HG03108 (cell line): ENCODE data around the gene ORAI2.
A peak's percentile ranks its signal among the peaks of the same experiment; 100 is the strongest.

Experiments used
- ATAC-seq: cut with Tn5 transposase; IDR thresholded peaks from one replicate; pipeline ENCODE4 v1.9.1; 2021; ENCODE audit warnings: moderate library complexity; ENCODE audit not compliant: unreplicated experiment

The ORAI2 gene

DNA sequence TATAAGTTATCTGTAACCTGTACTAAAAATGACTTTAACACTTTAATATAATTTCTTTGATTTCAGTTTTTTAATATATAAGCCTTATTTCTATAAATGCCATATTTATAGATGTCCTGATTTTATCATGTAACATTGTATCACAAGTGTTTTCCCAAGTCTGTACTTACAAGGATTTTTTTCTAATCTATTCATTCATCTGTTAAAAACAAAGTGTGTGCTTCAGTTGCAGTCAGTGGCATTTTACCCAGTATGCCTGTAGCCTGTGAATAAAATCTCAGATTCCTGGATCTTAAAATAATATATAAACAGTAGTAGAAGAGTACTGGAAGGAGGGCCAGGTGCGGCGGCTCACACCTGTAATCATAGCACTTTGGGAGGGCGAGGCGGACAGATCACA is 19.8 kb upstream of the ORAI2 start:
- ATAC-seq = no peak

- peak; percentile 39 for ATAC-seq
Observed at GRCh38 chr7:102415685-102416225, 17.6 kb upstream of the ORAI2 start.

- ATAC-seq = no peak
Observed at GRCh38 chr7:102416406-102416805, 17.0 kb upstream of the ORAI2 start.

GRCh38 chr7:102417105-102417504 is 16.3 kb upstream of the ORAI2 start:
- no peak for ATAC-seq

DNA sequence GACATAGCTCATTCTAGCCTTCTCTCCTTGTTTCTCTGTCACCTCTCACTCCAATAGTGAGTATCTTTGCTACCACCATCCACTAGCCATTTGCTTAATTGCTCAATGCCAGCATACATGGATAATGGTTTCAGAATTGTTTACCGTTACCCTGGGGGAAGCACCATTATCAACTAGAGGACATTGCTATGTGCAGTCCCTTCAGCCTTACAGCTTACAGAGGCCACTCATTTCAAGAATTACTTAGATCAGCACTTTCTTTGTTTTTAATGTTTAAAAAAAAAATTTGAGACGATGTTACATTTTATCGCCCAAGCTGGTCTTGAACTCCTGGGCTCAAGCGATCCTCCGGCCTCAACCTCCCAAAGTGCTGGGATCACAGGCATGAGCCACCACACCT is 14.8 kb upstream of the ORAI2 start:
- no peak for ATAC-seq

DNA sequence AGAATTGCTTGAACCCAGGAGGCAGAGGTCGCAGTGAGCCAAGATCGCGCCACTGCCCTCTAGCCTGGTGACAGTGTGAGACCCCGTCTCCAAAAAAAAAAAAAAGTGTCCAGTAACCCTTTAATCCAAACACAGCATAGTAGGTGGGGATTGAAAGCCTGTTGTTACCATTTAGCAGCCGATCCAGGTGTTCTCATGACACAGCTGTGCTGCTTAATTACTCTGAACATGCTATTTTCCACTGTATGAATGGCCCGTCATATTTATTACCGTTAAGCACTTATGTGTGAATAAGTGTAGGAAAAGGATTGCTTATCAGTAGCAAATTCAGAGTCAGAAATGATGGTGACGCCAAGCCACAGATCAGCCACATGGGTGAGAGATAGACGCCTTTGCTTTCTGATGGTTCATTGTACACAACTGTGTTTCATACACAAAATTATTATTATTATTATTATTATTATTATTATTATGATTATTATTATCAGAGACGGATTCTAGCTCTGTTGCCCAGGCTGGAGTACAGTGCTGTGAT is 11.6 kb upstream of the ORAI2 start:
- no peak for ATAC-seq

GRCh38 chr7:102424129-102424551 is 9.2 kb upstream of the ORAI2 start:
- ATAC-seq = no peak

DNA sequence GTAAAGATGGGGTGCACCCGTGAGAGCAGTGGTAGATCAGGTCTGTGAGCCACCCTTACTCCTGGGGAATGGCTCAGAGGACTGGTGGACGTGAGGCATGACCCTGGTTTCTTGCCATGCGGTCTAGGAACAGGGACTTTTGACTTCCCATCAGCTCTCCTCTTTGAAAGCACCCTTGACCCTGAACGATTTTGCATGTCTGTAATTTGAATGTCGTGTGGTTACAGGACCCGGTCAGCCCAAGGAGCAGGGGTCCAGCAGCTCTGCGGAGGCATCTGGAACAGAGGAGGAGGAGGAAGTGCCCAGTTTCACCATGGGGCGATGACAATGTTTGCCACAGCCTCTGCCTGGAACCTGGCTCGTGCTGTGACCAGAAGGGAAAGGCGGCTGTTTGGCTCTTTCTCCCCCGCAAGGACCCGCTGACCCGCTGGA is 8.6 kb upstream of the ORAI2 start:
- ATAC-seq = peak; percentile 26

- ATAC-seq = peak; percentile 71
Observed at GRCh38 chr7:102425639-102426267, 7.6 kb upstream of the ORAI2 start.

GRCh38 chr7:102426268-102427018 is 6.9 kb upstream of the ORAI2 start:
- peak; percentile 41 for ATAC-seq

GRCh38 chr7:102427019-102427405 is 6.4 kb upstream of the ORAI2 start:
- ATAC-seq = no peak

- no peak for ATAC-seq
Observed at GRCh38 chr7:102429141-102429899, 4.1 kb upstream of the ORAI2 start.

GRCh38 chr7:102431617-102432298 is 1.6 kb upstream of the ORAI2 start:
- peak; percentile 34 for ATAC-seq

GRCh38 chr7:102432442-102433218 is 745 bp upstream of the ORAI2 start:
- ATAC-seq = peak; percentile 17

DNA sequence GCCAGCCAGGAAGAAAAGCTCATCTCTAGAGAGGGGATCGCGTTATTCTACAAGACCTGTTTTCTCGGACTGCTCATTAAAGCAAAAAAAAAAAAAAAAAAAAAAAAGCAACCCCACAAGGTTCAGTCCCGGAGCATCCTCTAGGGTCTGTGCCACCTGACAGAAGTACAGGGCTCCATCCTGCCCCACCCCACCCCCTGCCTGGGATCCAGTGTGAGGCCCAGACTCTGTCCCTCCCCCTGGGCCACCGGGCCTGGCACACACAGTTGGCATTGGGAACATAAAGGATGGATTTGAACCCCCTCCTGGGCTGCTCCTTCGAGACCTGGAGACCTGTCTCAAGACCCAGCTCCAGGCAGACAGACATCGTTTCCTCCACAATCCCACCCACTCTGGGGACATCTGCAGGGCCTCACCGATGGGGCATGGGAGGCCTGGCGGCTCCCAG is 688 bp downstream of the ORAI2 start:
- ATAC-seq = no peak

DNA sequence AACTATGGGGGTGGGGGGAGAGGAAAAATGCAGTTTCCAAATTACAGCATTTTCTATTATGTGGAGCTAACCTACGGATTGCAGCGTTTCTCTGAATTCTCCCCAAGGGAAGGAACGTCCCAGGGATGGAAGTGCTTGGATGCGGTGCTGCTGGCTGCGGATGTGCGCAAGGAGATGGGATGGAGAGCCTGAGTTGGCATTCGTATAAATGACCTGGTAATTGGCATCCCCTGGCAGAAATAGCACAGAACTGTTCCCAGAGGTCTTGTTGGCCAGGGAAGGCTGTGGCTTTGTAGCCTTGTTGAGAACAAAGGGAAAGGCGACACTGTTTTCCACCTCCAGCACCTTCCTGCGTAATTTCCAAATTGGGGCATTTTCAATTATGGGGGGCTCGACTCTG is 2.7 kb downstream of the ORAI2 start:
- no peak for ATAC-seq

DNA sequence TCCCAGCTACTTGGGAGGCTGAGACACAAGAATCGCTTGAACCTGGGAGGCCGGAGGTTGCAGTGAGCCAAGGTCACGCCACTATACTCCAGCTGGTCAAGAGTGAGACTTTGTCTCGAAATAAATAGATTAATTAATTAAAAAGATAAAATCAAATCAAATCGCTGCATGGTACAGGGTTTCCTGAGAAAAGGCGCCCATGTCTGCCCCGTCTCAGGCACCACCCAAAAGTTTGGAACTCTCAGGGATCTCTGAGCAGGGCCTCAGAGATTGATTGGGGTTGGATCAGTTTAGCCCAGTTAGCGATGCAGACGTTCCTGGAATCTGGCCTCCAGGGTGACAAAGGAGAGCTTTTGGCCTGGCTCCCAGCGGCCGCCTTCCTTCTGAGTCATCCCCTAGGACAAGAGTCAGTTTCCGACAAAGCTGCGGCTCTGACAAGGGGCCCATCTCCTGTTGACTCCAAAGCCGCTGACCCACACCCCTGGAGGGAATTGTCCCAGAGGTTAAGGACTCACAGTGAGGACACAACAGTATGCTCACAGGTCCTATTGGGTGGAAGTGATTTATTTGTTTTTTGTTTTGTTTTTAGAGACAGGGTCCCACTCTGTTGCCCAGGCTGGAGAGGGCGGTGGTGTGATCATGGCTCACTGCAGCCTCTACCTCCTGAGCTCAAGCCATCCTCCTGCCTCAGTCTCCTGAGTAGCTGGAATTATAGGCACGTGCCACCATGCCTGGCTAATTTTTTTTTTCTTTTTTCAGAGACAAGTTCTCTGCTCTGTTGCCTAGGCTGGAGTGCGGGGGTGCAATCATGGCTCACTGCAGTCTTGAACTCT is 6.8 kb downstream of the ORAI2 start:
- no peak for ATAC-seq

DNA sequence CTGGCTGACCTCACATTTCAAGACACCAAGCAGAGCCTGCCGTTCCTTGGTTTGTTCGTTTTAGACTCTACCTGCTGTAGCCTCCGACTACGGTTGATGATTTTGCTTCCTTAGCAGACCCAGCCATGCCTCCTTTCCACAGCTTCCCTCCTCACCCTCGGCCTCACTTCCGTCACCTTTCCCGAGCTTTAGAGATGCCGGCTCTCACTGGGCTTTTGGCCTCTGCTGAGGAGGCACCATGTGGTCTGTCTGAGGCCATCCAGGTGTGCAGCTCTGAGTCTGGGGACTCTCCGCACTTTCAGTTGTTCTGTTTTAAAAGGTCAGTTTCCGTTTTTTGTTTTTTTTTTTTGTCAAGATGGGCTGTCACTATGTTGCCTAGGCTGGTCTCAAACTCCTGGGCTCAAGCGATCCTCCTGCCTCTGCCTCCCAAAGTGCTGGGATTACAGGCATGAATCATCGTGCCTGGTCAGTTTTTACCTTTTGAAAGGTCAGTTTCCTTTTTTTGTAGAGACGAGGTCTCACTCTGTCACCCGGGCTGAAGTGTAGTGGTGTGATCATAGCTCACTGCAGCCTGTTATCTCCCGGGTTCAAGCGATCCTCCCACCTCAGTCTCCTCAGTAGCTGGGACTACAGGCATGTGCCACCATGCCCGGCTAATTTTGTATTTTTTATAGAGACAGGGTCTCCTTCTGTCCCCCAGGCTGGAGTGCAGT is 11.7 kb downstream of the ORAI2 start:
- ATAC-seq = peak; percentile 47
